Measurements from ENCODE around the gene SLC15A3. TPM values are rescaled to one million over a fixed set of nuclear protein-coding genes. Genes with fewer than 3 reads are reported as not detected.

The SLC15A3 gene
- total RNA-seq, 2 experiments from 2014 or later, result 3.9 to 4.7 TPM

- no peak for TF ChIP-seq CTCF (IDR thresholded peaks at IDR 0.05)
- ATAC-seq (no peak), DNase-seq (no peak)
- Mint-ChIP-seq H3K36me3 (ENCODE audit: low read depth) (peaks cover 62% of the 10 kb centered on the region), H3K27ac (peak overlapping the region; percentile 55), H3K4me3 (no peak overlapping the region), H3K27me3 (no peaks in the 10 kb centered on the region), H3K9me3 (no peaks in the 10 kb centered on the region), H3K4me1 (ENCODE audit: low read depth) (peaks cover 23% of the 10 kb centered on the region)
- ChIA-PET CTCF (interaction anchor here (1.9 to 9.9 kb wide), 6 partner anchors 11 to 74 kb away, joined by 5 to 88 read pairs (median 58); partner anchors contain the start of genes CCDC86 and TMEM109), POLR2A (interaction anchor here (1.1 kb wide), 1 partner anchor 13 kb away, joined by 4 read pairs; the partner anchor contains the start of gene TMEM109)
- intact Hi-C loops (cut with micrococcal nuclease), result no loop called here
Measured at GRCh38 chr11:60900673-60901404, 51.1 kb downstream of the SLC15A3 start.

DNA sequence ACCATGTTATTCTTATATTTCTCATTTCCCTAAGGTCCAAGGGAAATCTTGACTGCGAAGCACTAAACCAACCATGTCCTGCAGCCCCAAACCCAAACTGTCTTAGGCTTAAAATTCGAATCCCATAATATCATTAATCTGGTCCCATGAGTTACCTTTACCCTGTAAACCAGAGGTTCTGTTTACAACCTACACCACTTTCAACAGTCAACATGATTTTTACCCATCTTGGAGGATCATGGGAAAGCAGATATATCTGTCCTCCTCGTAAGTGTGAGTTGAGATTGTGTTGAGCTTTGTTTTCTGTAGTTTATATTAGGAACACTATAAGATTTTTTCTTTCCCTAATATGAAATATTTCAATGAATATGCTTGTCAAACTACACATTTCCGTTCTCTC, 52.0 kb downstream of the SLC15A3 start:
- POLR2A ChIA-PET, result interaction anchor here (1.0 to 3.6 kb wide), 3 partner anchors 11 to 14 kb away, joined by 4 to 12 read pairs (median 4); partner anchors contain the start of gene TMEM109
- intact Hi-C loops (cut with micrococcal nuclease), result no loop called here
- H3K36me3 Mint-ChIP-seq (ENCODE audit: low read depth), result peaks cover 63% of the 10 kb centered on the region
- CTCF ChIA-PET, result interaction anchor here (0.6 to 9.9 kb wide), 22 partner anchors 8 to 428 kb away, joined by 3 to 88 read pairs (median 4); partner anchors contain the start of genes CCDC86, PTGDR2 and TMEM109
- H3K27ac Mint-ChIP-seq, result peak overlapping the region; percentile 50
- TF ChIP-seq CTCF (IDR thresholded peaks at IDR 0.05), result no peak
- DNase-seq, result no peak
- no peak overlapping the region for H3K4me3 Mint-ChIP-seq
- H3K9me3 Mint-ChIP-seq, result no peaks in the 10 kb centered on the region
- peaks cover 19% of the 10 kb centered on the region for H3K4me1 Mint-ChIP-seq (ENCODE audit: low read depth)
- H3K27me3 Mint-ChIP-seq, result no peaks in the 10 kb centered on the region
- ATAC-seq, result no peak

GRCh38 chr11:60899046-60899936, 52.7 kb downstream of the SLC15A3 start:
- Mint-ChIP-seq H3K27ac (peak overlapping the region; percentile 35), H3K4me1 (ENCODE audit: low read depth) (peaks cover 12% of the 10 kb centered on the region), H3K27me3 (no peaks in the 10 kb centered on the region), H3K36me3 (ENCODE audit: low read depth) (peaks cover 64% of the 10 kb centered on the region), H3K9me3 (no peaks in the 10 kb centered on the region), H3K4me3 (no peak overlapping the region)
- intact Hi-C loops (cut with micrococcal nuclease), result no loop called here
- peak; percentile 96 for ATAC-seq
- ChIA-PET CTCF (interaction anchor here (0.6 to 9.9 kb wide), 32 partner anchors 8 to 432 kb away, joined by 3 to 88 read pairs (median 4); partner anchors contain the start of genes CCDC86, PTGDR2 and TMEM109), POLR2A (interaction anchor here (0.5 to 3.6 kb wide), 8 partner anchors 8 to 121 kb away, joined by 3 to 12 read pairs (median 4); partner anchors contain the start of genes PTGDR2 and TMEM109)
- TF ChIP-seq CTCF (IDR thresholded peaks at IDR 0.05), result peak; percentile 100
- DNase-seq, result peak; percentile 44

- Mint-ChIP-seq H3K9me3 (no peaks in the 10 kb centered on the region), H3K27ac (no peak overlapping the region), H3K4me3 (no peak overlapping the region), H3K27me3 (no peaks in the 10 kb centered on the region), H3K4me1 (ENCODE audit: low read depth) (no peaks in the 10 kb centered on the region), H3K36me3 (ENCODE audit: low read depth) (peaks cover 56% of the 10 kb centered on the region)
- no peak for TF ChIP-seq CTCF (IDR thresholded peaks at IDR 0.05)
- intact Hi-C loops (cut with micrococcal nuclease), result no loop called here
- ChIA-PET POLR2A (interaction anchor here (0.7 to 3.6 kb wide), 4 partner anchors 8 to 52 kb away, joined by 3 to 12 read pairs (median 4); no protein-coding TSS in a partner anchor), CTCF (interaction anchor here (1.4 to 6.5 kb wide), 4 partner anchors 8 to 122 kb away, joined by 6 to 67 read pairs (median 34); no protein-coding TSS in a partner anchor)
- DNase-seq, result no peak
- no peak for ATAC-seq
Measured at GRCh38 chr11:60897496-60897895, 54.5 kb downstream of the SLC15A3 start.
